Suprapubic skin (tissue), 3 donors: ENCODE data around the gene SLC25A22.

Source experiments
- CTCF ChIP-seq, 2 donors: fragments of 200-600 bp in 1 of 2; fragments of 450-650 bp in 1 of 2; sonication (generic) in 1 of 2; IDR thresholded peaks; one replicate each; pipeline ENCODE4 v1.5.1; 2016 to 2019; ENCODE audit warnings: antibody characterized with exemption in 2 of 2, mild to moderate bottlenecking in 1 of 2, moderate library complexity in 1 of 2
- POLR2AphosphoS5 ChIP-seq, 3 donors: sonication (generic); formaldehyde crosslinking; IDR thresholded peaks; one replicate each; pipeline ENCODE4 v1.6.1; 2017; ENCODE audit warnings: antibody characterized with exemption in 3 of 3

- TF ChIP-seq POLR2AphosphoS5 (IDR thresholded peaks at IDR 0.05) (no peak), CTCF (IDR thresholded peaks at IDR 0.05) (no peak)
Measured at GRCh38 chr11:774873-775592, 23.0 kb downstream of the SLC25A22 start.
